ENCODE measurements around the gene SLC22A7.
"Not testable (repeated sequence)": the region's sequence is repeated elsewhere in the genome, so short reads cannot be mapped to it uniquely, and the experiment has no call there.

Gene SLC22A7

GRCh38 chr6:43351951-43352350 is 53.9 kb downstream of the SLC22A7 start:
- not testable (repeated sequence) for DNase-seq

Data from DMS79 (cell line).